Tibial artery (tissue), 4 donors: ENCODE results near the gene PFKFB4.

Experiments used
- DNase-seq, 2 donors: peaks; one replicate each; pipeline ENCODE4 v3.0.0-alpha.2; 2019
- H3K27ac ChIP-seq, 2 donors: fragments of 200-600 bp; sonication (generic) in 1 of 2; 1 replicate in 1 of 2; 2 replicates in 1 of 2; pipeline ENCODE4 v1.5.1; 2018 to 2019; ENCODE audit warnings: mild to moderate bottlenecking in 1 of 2
- H3K27me3 ChIP-seq, 2 donors: fragments of 200-600 bp; sonication (generic) in 1 of 2; one replicate each; pipeline versions ENCODE4 v1.5.1 to v1.6.0; 2016 to 2019
- H3K36me3 ChIP-seq, 3 donors: fragments of 200-600 bp; sonication (generic) in 2 of 3; one replicate each; pipeline ENCODE4 v1.5.1; 2016 to 2019; ENCODE audit warnings: mild to moderate bottlenecking in 2 of 3
- H3K4me1 ChIP-seq, 4 donors: fragments of 200-600 bp; sonication (generic) in 2 of 4; 1 replicate in 3 of 4; 2 replicates in 1 of 4; pipeline ENCODE4 v1.5.1; 2016 to 2019
- H3K4me3 ChIP-seq, 2 donors: fragments of 200-600 bp; sonication (generic) in 1 of 2; 1 replicate in 1 of 2; 2 replicates in 1 of 2; pipeline ENCODE4 v1.5.1; 2018 to 2019; ENCODE audit warnings: mild to moderate bottlenecking in 2 of 2
- H3K9me3 ChIP-seq, 3 donors: fragments of 200-600 bp; sonication (generic) in 1 of 3; one replicate each; pipeline ENCODE4 v1.5.1; 2016 to 2019
- intact Hi-C: fragments of 100-400 bp; cut with DNase I; formaldehyde crosslinking; loops from one replicate; pipeline ENCODE4 v1.15.0; 2023; ENCODE audit warnings: low total_unique reads
- TF ChIP-seq, protein P1 (sequence below), 2 experiments: fragments of 200-600 bp in 1 of 2; fragments of 450-650 bp in 1 of 2; IDR thresholded peaks; one replicate each; pipeline ENCODE4 v1.5.1; 2017 to 2019; ENCODE audit warnings: antibody characterized with exemption in 2 of 2, mild to moderate bottlenecking in 1 of 2, moderate library complexity in 1 of 2

PFKFB4 gene

DNA sequence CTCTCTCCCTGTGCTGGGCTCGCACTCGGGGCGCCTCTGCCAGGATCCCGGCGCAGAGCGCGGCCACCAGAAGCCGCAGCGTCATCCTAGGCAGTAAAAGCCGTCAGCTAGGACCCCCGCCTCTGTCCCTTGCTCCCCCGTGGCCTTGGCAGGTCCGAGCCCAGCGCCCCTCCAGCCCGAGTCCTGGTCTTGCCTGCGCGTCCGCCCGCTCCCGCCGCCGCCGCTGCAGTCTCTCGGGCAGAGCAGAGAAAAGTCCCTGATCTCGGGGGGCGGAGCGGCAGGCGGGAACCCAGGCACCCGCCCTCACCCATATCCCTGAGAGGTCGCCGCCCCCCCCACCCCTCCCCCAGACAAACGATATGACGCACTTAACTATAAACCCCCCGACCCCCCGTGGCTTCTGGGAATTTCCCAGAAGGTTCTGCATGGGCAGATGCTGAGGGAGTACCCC lies 38.5 kb upstream of the PFKFB4 start, which contains the start of gene COL7A1:
TSS of gene COL7A1 (minus strand) at position 255 of the 451 bp plus-strand sequence. CDS start at position 85, 170 bp downstream.
- Histone ChIP-seq H3K4me1 (peaks cover 7 to 60% (median 55%) of the 10 kb centered on the region in 4 donors), H3K27me3 (peaks cover 0 to 6% of the 10 kb centered on the region in 2 donors), H3K27ac (peak within 1 kb of the TSS; percentile 84 to 90), H3K9me3 (no peaks in the 10 kb centered on the region), H3K4me3 (peak within 1 kb of the TSS; percentile 43 to 55), H3K36me3 (peaks cover 12 to 22% (median 16%) of the 10 kb centered on the region in 3 donors)
- intact Hi-C loops = no loop called here
- no peak for DNase-seq
- TF ChIP-seq, protein P1, sequence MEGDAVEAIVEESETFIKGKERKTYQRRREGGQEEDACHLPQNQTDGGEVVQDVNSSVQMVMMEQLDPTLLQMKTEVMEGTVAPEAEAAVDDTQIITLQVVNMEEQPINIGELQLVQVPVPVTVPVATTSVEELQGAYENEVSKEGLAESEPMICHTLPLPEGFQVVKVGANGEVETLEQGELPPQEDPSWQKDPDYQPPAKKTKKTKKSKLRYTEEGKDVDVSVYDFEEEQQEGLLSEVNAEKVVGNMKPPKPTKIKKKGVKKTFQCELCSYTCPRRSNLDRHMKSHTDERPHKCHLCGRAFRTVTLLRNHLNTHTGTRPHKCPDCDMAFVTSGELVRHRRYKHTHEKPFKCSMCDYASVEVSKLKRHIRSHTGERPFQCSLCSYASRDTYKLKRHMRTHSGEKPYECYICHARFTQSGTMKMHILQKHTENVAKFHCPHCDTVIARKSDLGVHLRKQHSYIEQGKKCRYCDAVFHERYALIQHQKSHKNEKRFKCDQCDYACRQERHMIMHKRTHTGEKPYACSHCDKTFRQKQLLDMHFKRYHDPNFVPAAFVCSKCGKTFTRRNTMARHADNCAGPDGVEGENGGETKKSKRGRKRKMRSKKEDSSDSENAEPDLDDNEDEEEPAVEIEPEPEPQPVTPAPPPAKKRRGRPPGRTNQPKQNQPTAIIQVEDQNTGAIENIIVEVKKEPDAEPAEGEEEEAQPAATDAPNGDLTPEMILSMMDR (IDR thresholded peaks at IDR 0.05) = no peak

DNA sequence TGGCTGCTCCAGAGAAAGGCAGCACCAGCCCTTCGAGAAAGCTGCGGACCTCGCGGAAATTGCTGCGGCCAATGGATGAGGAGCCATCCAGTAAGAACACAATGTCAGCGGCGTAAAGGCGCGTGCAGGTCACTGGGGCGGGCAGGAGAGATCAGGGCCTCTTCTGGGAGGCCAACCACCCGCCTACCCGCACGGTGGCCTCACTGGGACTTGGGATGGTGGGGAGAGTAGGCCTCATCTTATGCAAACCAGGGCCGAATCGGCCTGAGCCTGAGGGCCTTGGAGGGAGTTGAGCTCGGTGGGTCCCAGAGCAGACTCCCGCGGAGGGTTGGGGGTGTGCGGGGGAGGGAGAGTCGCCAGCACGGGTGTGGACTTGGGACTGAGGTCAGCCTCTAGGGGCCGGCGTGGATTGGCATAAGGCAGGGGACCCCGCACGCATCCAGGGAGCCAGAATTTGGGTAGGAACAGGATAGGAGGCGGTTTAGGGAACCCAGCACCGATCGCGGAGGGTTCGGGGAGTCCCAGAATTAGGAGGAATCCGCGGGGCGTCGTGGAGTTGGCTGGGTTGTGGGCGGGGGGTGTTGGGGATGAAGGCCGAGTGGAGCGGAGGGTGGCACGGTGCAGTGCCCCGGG lies 37.9 kb upstream of the PFKFB4 start:
- Histone ChIP-seq H3K9me3 (no peaks in the 10 kb centered on the region), H3K4me1 (peaks cover 5 to 55% (median 49%) of the 10 kb centered on the region in 4 donors), H3K4me3 (peak overlapping the region; percentile 43 to 55), H3K27ac (peak overlapping the region in 1 of 2 donors; percentile 90), H3K27me3 (peaks cover 0 to 6% of the 10 kb centered on the region in 2 donors), H3K36me3 (peaks cover 6 to 20% (median 11%) of the 10 kb centered on the region in 3 donors)
- no peak for DNase-seq
- intact Hi-C loops = loop anchor here (5.0 kb wide), 1 partner anchor 37 kb away; the partner anchor contains the start of gene PFKFB4
- TF ChIP-seq, protein P1 (IDR thresholded peaks at IDR 0.05) = no peak

DNA sequence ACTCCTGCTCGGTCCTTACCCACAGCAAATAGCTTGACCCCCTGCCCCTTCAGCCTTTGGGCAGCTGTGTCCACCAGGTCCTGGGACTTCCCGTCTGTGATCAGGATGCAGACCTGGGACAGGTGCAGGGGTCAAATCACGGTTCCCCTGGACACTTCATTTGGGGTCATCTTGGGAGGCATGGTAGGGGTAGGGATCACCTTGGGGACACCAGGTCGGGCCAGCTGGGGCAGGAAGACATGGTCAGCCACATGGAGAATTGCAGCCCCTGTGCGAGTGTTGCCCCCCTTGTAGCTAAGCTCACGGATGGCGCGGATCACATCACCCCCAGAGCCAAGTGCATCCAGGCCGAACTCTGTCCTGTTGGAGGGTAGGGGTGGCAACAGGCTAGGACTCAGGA lies 36.7 kb upstream of the PFKFB4 start:
- Histone ChIP-seq H3K27ac (no peak overlapping the region), H3K36me3 (peaks cover 0 to 22% (median 0%) of the 10 kb centered on the region in 3 donors), H3K4me3 (no peak overlapping the region), H3K4me1 (peaks cover 0 to 43% (median 37%) of the 10 kb centered on the region in 4 donors), H3K27me3 (peaks cover 0 to 6% of the 10 kb centered on the region in 2 donors), H3K9me3 (no peaks in the 10 kb centered on the region)
- TF ChIP-seq, protein P1 (IDR thresholded peaks at IDR 0.05) = no peak
- no peak for DNase-seq
- intact Hi-C loops = loop anchor here (5.0 kb wide), 1 partner anchor 36 kb away; the partner anchor contains the start of gene PFKFB4

DNA sequence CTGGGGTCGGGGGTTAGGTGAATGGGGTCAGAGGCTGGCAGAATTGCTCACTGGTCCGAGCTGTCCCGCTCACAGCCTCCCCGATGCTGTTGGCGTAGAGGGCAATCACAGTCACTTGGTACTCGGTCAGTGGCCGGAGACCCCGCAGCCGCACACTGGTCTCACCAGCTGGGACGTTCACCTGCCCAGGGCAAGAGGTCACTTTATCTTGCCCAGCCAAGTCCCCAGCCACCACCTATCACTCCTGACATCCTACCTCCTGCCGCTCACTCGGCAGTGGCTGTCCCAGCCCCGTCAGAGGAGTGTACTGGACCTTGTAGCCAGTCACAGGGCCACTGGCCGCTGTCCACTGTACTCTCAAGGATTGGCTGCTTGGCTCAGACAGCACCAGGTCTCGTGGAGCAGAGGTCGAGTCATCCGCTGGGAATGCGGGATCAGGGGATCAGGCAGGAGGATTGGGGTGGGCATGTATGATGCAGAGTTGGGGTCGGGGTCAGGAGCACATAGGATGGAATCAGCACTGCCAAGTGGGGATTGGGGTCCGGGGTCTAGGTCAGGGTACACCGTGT lies 36.0 kb upstream of the PFKFB4 start:
- Histone ChIP-seq H3K27me3 (peaks cover 0 to 6% of the 10 kb centered on the region in 2 donors), H3K4me3 (no peak overlapping the region), H3K4me1 (peaks cover 0 to 35% (median 30%) of the 10 kb centered on the region in 4 donors), H3K9me3 (no peaks in the 10 kb centered on the region), H3K36me3 (peaks cover 0 to 22% (median 0%) of the 10 kb centered on the region in 3 donors), H3K27ac (no peak overlapping the region)
- DNase-seq = no peak
- intact Hi-C loops = loop anchor here (5.0 kb wide), 1 partner anchor 35 kb away; the partner anchor contains the start of gene PFKFB4
- TF ChIP-seq, protein P1 (IDR thresholded peaks at IDR 0.05) = no peak

DNA sequence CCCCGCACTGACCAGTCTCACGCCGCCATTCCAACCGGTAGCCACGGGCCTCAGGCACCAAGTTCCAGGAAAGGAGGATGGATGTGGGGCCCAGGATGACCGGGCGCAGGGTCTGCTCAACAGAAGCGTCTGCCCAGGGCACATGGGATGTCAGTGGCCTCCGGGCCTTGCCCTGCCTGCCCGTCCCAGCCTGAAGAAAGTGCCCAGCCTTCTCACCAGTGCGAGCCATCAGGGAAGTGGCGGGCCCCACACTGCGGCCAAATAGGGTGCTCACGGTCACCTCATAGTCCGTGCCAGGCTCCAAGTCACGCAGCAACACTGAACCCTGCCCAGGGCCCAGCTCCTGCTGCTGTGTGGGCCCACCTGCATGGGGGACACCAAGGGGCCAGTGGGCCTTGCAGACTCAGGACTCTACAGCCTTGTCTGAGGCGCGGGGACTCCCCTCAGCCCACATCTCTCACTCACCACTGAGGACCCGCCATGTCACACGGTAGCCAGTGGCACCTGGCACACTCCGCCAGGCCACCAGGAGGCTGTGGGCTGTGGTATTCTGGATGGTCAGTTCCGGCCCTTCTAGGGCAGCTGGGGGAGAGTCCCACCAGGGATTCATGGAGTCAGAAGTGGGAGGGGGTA lies 35.4 kb upstream of the PFKFB4 start:
- TF ChIP-seq, protein P1 (IDR thresholded peaks at IDR 0.05) = no peak
- H3K4me1 ChIP-seq = peaks cover 0 to 29% (median 25%) of the 10 kb centered on the region in 4 donors
- DNase-seq = no peak
- no peak overlapping the region for H3K4me3 ChIP-seq
- no peak overlapping the region for H3K27ac ChIP-seq
- no peaks in the 10 kb centered on the region for H3K9me3 ChIP-seq
- peaks cover 0 to 6% of the 10 kb centered on the region in 2 donors for H3K27me3 ChIP-seq
- intact Hi-C loops = loop anchor here (5.0 kb wide), 1 partner anchor 35 kb away; the partner anchor contains the start of gene PFKFB4
- H3K36me3 ChIP-seq = peaks cover 0 to 24% (median 0%) of the 10 kb centered on the region in 3 donors
